A172 (cell line): ENCODE results near the gene TENT4B. TPM values are rescaled to one million over a fixed set of nuclear protein-coding genes. Genes with fewer than 3 reads are reported as not detected.
A peak's percentile ranks its signal among the peaks of the same experiment; 100 is the strongest.
"Not testable (repeated sequence)": the region's sequence is repeated elsewhere in the genome, so short reads cannot be mapped to it uniquely, and the experiment has no call there.

Source experiments
- DNase-seq: peaks from one replicate; pipeline ENCODE4 v3.0.0-alpha.2; 2015; ENCODE audit warnings: low spot score
- total RNA-seq: library from RNA; depleted of rRNA; stranded (reverse); fragments of >200 nt; shearing (Covaris generic); gene quantifications from 2 replicates; pipeline ENCODE4 v1.2.3, GENCODE V29; 2014

The TENT4B gene
- total RNA-seq, 1 experiment from 2014 or later = 11.2 TPM

GRCh38 chr16:50234771-50235556 is 81.9 kb downstream of the TENT4B start:
- peak; percentile 24 for DNase-seq

- DNase-seq = peak; percentile 39
These were observed 82.5 kb downstream of the TENT4B start for GRCh38 chr16:50235581-50235980.

- no peak for DNase-seq
These were observed 85.2 kb downstream of the TENT4B start for GRCh38 chr16:50238314-50238713.

- no peak for DNase-seq
These were observed 85.8 kb downstream of the TENT4B start for GRCh38 chr16:50238868-50239301.

- not testable (repeated sequence) for DNase-seq
These were observed 89.9 kb downstream of the TENT4B start for GRCh38 chr16:50243024-50243423.

GRCh38 chr16:50244140-50244503 is 91.0 kb downstream of the TENT4B start:
- no peak for DNase-seq

- DNase-seq = no peak
These were observed 91.7 kb downstream of the TENT4B start for GRCh38 chr16:50244504-50245416.

- DNase-seq = peak; percentile 68
These were observed 92.6 kb downstream of the TENT4B start for GRCh38 chr16:50245417-50246298.

GRCh38 chr16:50246299-50247122 is 93.4 kb downstream of the TENT4B start:
- no peak for DNase-seq

- DNase-seq = no peak
These were observed 94.2 kb downstream of the TENT4B start for GRCh38 chr16:50247123-50247905.

GRCh38 chr16:50247906-50248608 is 95.0 kb downstream of the TENT4B start:
- DNase-seq = no peak

- no peak for DNase-seq
These were observed 95.7 kb downstream of the TENT4B start for GRCh38 chr16:50248845-50249244.

- DNase-seq = peak; percentile 82
These were observed 98.4 kb downstream of the TENT4B start for GRCh38 chr16:50251375-50252081.

GRCh38 chr16:50252082-50252611 is 99.0 kb downstream of the TENT4B start:
- DNase-seq = no peak

- DNase-seq = no peak
These were observed 99.9 kb downstream of the TENT4B start for GRCh38 chr16:50252874-50253513.

- DNase-seq = no peak
These were observed 100.4 kb downstream of the TENT4B start for GRCh38 chr16:50253514-50253910.

GRCh38 chr16:50254072-50254471 is 101.0 kb downstream of the TENT4B start:
- DNase-seq = no peak

- DNase-seq = no peak
These were observed 102.4 kb downstream of the TENT4B start for GRCh38 chr16:50255538-50255937.
